OCI-LY1 (cell line): ENCODE results near the gene TMEM95.

Experiments
- H2AFZ ChIP-seq: fragments of 200-600 bp; sonication (generic), shearing (Covaris generic); 2 replicates; pipeline ENCODE4 v1.6.0; 2014; ENCODE audit warnings: antibody characterized with exemption, mild to moderate bottlenecking, low read length
- H3F3A ChIP-seq: fragments of 200-600 bp; sonication (generic), shearing (Covaris generic); 2 replicates; pipeline ENCODE4 v1.6.0; 2014; ENCODE audit warnings: mild to moderate bottlenecking, antibody characterized with exemption, low read length, moderate library complexity; ENCODE audit not compliant: insufficient read depth
- H3K27ac ChIP-seq: fragments of 200-600 bp; sonication (generic); 2 replicates; pipeline ENCODE4 v1.5.1; 2014; ENCODE audit warnings: low read length, mixed run types, mild to moderate bottlenecking, low read depth; ENCODE audit not compliant: poor library complexity, severe bottlenecking
- H3K27me3 ChIP-seq: fragments of 200-600 bp; sonication (generic); 2 replicates; pipeline ENCODE4 v1.6.0; 2014; ENCODE audit warnings: antibody characterized with exemption, mild to moderate bottlenecking, low read length, moderate library complexity; ENCODE audit not compliant: insufficient read depth
- H3K36me3 ChIP-seq: fragments of 200-600 bp; sonication (generic); 2 replicates; pipeline ENCODE4 v1.6.1; 2014; ENCODE audit warnings: mild to moderate bottlenecking, antibody characterized with exemption, low read length, moderate library complexity, mixed read lengths; ENCODE audit not compliant: insufficient read depth
- H3K4me1 ChIP-seq: fragments of 200-600 bp; sonication (generic); 2 replicates; pipeline ENCODE4 v1.5.1; 2014; ENCODE audit warnings: mild to moderate bottlenecking, low read length, moderate library complexity; ENCODE audit not compliant: insufficient read depth, severe bottlenecking
- H3K4me2 ChIP-seq: fragments of 200-600 bp; sonication (generic), shearing (Covaris generic); 2 replicates; pipeline ENCODE4 v1.6.1; 2014; ENCODE audit warnings: low read length
- H3K4me3 ChIP-seq: fragments of 200-600 bp; sonication (generic); 2 replicates; pipeline ENCODE4 v1.5.1; 2014; ENCODE audit warnings: low read length, low read depth, mild to moderate bottlenecking, mixed read lengths; ENCODE audit not compliant: poor library complexity, severe bottlenecking
- H3K79me2 ChIP-seq: fragments of 200-600 bp; shearing (Covaris generic); 2 replicates; pipeline ENCODE4 v1.6.1; 2016; ENCODE audit warnings: mixed run types, low read length, mixed read lengths; ENCODE audit not compliant: insufficient read depth
- H3K9ac ChIP-seq: fragments of 200-600 bp; sonication (generic), shearing (Covaris generic); 2 replicates; pipeline ENCODE4 v1.6.1; 2014; ENCODE audit warnings: mild to moderate bottlenecking, low read length, mixed read lengths
- H3K9me2 ChIP-seq: fragments of 200-600 bp; sonication (generic), shearing (Covaris generic); 2 replicates; pipeline ENCODE4 v1.6.1; 2014; ENCODE audit warnings: low read depth, mild to moderate bottlenecking, low read length, mixed read lengths
- H3K9me3 ChIP-seq: fragments of 200-600 bp; shearing (Covaris generic); 2 replicates; pipeline ENCODE4 v1.6.1; 2014; ENCODE audit warnings: low read length, mixed read lengths
- H4K20me1 ChIP-seq: fragments of 200-600 bp; sonication (generic), shearing (Covaris generic); 2 replicates; pipeline ENCODE4 v1.6.0; 2016; ENCODE audit warnings: mild to moderate bottlenecking, low read length; ENCODE audit not compliant: insufficient read depth
- EZH2 ChIP-seq: fragments of 200-600 bp; sonication (generic), shearing (Covaris generic); IDR thresholded peaks from 2 replicates; pipeline ENCODE4 v1.8.0; 2017; ENCODE audit warnings: borderline replicate concordance, mixed run types, mild to moderate bottlenecking, antibody characterized with exemption, low read length, moderate library complexity, mixed read lengths
- TF ChIP-seq, protein P1 (sequence below): fragments of 200-600 bp; sonication (generic), shearing (Covaris generic); IDR thresholded peaks from 2 replicates; pipeline ENCODE4 v1.5.1; 2017; ENCODE audit warnings: mild to moderate bottlenecking, antibody characterized with exemption, low read length, moderate library complexity, mixed read lengths

TMEM95 gene

DNA sequence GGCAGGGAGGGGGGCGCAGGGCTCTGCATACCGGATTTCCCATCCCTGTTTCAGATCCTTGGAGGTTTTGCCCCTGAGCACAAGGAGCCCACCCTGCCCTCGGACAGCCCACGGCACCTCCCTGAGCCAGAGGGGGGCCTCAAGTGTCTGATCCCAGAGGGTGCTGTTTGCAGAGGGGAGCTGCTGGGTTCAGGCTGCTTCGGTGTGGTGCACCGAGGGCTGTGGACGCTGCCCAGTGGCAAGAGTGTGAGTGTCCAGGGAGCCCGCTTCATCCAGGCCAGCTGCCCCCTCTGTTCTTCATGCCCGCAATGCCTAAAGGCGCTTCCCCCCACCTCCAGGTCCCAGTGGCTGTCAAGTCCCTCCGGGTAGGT is 28.4 kb downstream of the TMEM95 start:
- Histone ChIP-seq H3F3A (no peaks in the 10 kb centered on the region), H3K4me1 (peaks cover 18% of the 10 kb centered on the region), H3K4me3 (peak overlapping the region; percentile 68), H3K79me2 (no peaks in the 10 kb centered on the region), H3K9me2 (no peaks in the 10 kb centered on the region), H2AFZ (no peak overlapping the region), H3K4me2 (peak overlapping the region; percentile 91), H3K27me3 (peaks cover 8% of the 10 kb centered on the region; the same call in 1 of the 2 replicates), H3K27ac (no peak overlapping the region), H3K36me3 (peaks cover 4% of the 10 kb centered on the region; the same call in 1 of the 2 replicates), H3K9ac (peak overlapping the region; percentile 72; the same call in 1 of the 2 replicates), H3K9me3 (peaks cover 9% of the 10 kb centered on the region), H4K20me1 (no peaks in the 10 kb centered on the region)
- no peak for TF ChIP-seq EZH2
- TF ChIP-seq, protein P1, sequence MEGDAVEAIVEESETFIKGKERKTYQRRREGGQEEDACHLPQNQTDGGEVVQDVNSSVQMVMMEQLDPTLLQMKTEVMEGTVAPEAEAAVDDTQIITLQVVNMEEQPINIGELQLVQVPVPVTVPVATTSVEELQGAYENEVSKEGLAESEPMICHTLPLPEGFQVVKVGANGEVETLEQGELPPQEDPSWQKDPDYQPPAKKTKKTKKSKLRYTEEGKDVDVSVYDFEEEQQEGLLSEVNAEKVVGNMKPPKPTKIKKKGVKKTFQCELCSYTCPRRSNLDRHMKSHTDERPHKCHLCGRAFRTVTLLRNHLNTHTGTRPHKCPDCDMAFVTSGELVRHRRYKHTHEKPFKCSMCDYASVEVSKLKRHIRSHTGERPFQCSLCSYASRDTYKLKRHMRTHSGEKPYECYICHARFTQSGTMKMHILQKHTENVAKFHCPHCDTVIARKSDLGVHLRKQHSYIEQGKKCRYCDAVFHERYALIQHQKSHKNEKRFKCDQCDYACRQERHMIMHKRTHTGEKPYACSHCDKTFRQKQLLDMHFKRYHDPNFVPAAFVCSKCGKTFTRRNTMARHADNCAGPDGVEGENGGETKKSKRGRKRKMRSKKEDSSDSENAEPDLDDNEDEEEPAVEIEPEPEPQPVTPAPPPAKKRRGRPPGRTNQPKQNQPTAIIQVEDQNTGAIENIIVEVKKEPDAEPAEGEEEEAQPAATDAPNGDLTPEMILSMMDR = no peak

GRCh38 chr17:7383742-7384488 is 29.0 kb downstream of the TMEM95 start:
- H3K36me3 ChIP-seq = peaks cover 4% of the 10 kb centered on the region; the same call in 1 of the 2 replicates
- peak overlapping the region; percentile 68 for H3K4me3 ChIP-seq
- peak overlapping the region; percentile 1 for H3K27ac ChIP-seq
- peak overlapping the region; percentile 72 for H3K9ac ChIP-seq
- peaks cover 18% of the 10 kb centered on the region for H3K4me1 ChIP-seq
- peaks cover 9% of the 10 kb centered on the region for H3K9me3 ChIP-seq
- H4K20me1 ChIP-seq = no peaks in the 10 kb centered on the region
- H3K4me2 ChIP-seq = peak overlapping the region; percentile 91
- no peaks in the 10 kb centered on the region for H3K79me2 ChIP-seq
- H3F3A ChIP-seq = no peaks in the 10 kb centered on the region
- TF ChIP-seq, protein P1 = no peak
- no peak for TF ChIP-seq EZH2
- H3K9me2 ChIP-seq = no peaks in the 10 kb centered on the region
- peaks cover 8% of the 10 kb centered on the region; the same call in 1 of the 2 replicates for H3K27me3 ChIP-seq
- 0 out of 2 replicates have a peak overlapping the region, but pooled peaks have one; percentile 8 for H2AFZ ChIP-seq

DNA sequence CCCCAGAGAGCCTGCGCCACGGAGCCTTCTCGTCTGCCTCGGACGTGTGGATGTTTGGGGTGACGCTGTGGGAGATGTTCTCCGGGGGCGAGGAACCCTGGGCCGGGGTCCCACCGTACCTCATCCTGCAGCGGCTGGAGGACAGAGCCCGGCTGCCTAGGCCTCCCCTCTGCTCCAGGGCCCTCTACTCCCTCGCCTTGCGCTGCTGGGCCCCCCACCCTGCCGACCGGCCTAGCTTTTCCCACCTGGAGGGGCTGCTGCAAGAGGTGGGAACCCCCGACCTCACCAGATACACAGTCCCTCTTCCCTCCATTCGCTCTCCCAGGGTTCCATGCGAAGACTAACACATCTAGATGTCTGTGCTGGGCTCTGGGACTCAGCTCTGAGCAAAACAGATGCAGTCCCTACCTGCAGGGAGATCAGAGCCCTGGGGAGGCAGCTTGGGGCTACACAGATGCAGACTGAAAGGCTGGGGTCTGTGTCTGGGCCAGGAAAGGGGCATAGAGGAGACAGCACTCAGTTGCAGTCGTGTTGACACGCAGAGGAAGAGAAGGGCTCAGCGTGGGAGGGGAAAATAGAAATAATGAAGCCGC is 29.6 kb downstream of the TMEM95 start:
- H2AFZ ChIP-seq = 0 out of 2 replicates have a peak overlapping the region, but pooled peaks have one; percentile 8
- peaks cover 7% of the 10 kb centered on the region; the same call in 1 of the 2 replicates for H3K27me3 ChIP-seq
- H3K4me1 ChIP-seq = peaks cover 18% of the 10 kb centered on the region
- peak overlapping the region; percentile 72 for H3K9ac ChIP-seq
- H3K36me3 ChIP-seq = peaks cover 4% of the 10 kb centered on the region; the same call in 1 of the 2 replicates
- peak overlapping the region; percentile 68 for H3K4me3 ChIP-seq
- no peaks in the 10 kb centered on the region for H3K79me2 ChIP-seq
- H3K9me2 ChIP-seq = no peaks in the 10 kb centered on the region
- H3F3A ChIP-seq = no peaks in the 10 kb centered on the region
- no peaks in the 10 kb centered on the region for H4K20me1 ChIP-seq
- peaks cover 3% of the 10 kb centered on the region for H3K9me3 ChIP-seq
- no peak for TF ChIP-seq EZH2
- TF ChIP-seq, protein P1 = no peak
- H3K4me2 ChIP-seq = peak overlapping the region; percentile 91
- H3K27ac ChIP-seq = peak overlapping the region; percentile 1
